ENCODE measurements around the gene SLC15A3. TPM values are rescaled to one million over a fixed set of nuclear protein-coding genes. Genes with fewer than 3 reads are reported as not detected.

SLC15A3 gene
- polyA plus RNA-seq, 4 donors: 4.5 to 26.0 (median 11.3) TPM

DNA sequence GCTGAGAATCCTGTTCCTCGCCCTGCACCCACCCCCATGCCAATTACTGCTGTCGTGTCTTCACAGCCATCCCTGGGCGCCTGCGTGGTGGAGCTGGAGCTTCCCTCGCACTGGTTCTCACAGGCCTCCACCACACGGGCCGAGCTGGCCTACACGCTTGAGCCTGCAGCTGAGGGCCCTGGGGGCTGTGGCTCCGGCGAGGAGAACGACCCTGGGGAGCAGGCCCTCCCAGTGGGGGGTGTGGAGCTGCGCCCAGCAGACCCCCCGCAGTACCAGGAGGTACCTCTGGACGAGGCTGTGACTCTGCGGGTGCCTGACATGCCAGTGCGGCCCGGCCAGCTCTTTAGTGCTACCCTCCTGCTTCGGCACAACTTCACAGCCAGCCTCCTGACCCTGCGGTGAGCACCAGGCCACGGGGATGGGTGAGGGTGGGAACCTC is 23.4 kb downstream of the SLC15A3 start:
- Histone ChIP-seq H3K4me3 (ENCODE audit: low read depth in 1 of 3, low read length in 3 of 3) (no peak overlapping the region), H3K9me3 (ENCODE audit: control insufficient read depth in 2 of 2, insufficient read depth in 1 of 2, low read depth in 1 of 2, low read length in 1 of 2) (no peaks in the 10 kb centered on the region), H3K27me3 (ENCODE audit: control insufficient read depth in 3 of 3, insufficient read depth in 3 of 3, low read length in 3 of 3) (peaks cover 0 to 12% (median 0%) of the 10 kb centered on the region in 3 donors), H3K27ac (ENCODE audit: low read depth in 1 of 3, low read length in 2 of 3) (no peak overlapping the region), H3K4me1 (ENCODE audit: control insufficient read depth in 3 of 3, insufficient read depth in 2 of 3, low read depth in 1 of 3, low read length in 2 of 3) (peaks cover 2 to 32% (median 2%) of the 10 kb centered on the region in 3 donors), H3K36me3 (ENCODE audit: control insufficient read depth in 3 of 3, insufficient read depth in 2 of 3, low read depth in 1 of 3, low read length in 3 of 3) (peaks cover 0 to 52% (median 0%) of the 10 kb centered on the region in 3 donors)
- 92 to 94% (median 93%) methylated on average over 17 to 20 of the region's 20 CpGs for WGBS, 3 donors
- no peak for FAIRE-seq
- DNase-seq: no peak

DNA sequence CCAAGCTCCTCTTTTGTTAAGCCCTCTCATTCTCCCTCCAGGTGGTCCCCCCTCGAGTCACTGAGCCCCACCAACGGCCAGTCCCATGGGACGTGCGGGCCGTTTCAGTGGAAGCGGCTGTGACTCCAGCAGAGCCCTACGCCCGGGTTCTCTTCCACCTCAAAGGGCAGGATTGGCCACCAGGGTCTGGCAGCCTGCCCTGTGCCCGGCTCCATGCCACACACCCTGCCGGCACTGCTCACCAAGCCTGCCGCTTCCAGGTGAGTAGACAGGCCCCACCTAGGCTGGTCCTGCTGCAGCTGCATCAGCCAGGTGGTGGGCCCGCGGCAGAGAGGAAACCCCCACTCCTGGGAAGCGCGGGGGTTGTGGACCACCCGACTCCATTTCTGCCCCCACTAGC is 24.4 kb downstream of the SLC15A3 start:
- FAIRE-seq (no peak), DNase-seq (no peak)
- Histone ChIP-seq H3K4me3 (ENCODE audit: low read depth in 1 of 3, low read length in 3 of 3) (no peak overlapping the region), H3K27ac (ENCODE audit: low read depth in 1 of 3, low read length in 2 of 3) (no peak overlapping the region), H3K9me3 (ENCODE audit: control insufficient read depth in 2 of 2, insufficient read depth in 1 of 2, low read depth in 1 of 2, low read length in 1 of 2) (no peaks in the 10 kb centered on the region), H3K36me3 (ENCODE audit: control insufficient read depth in 3 of 3, insufficient read depth in 2 of 3, low read depth in 1 of 3, low read length in 3 of 3) (peaks cover 0 to 54% (median 0%) of the 10 kb centered on the region in 3 donors), H3K27me3 (ENCODE audit: control insufficient read depth in 3 of 3, insufficient read depth in 3 of 3, low read length in 3 of 3) (peaks cover 0 to 12% (median 0%) of the 10 kb centered on the region in 3 donors), H3K4me1 (ENCODE audit: control insufficient read depth in 3 of 3, insufficient read depth in 2 of 3, low read depth in 1 of 3, low read length in 2 of 3) (peaks cover 2 to 32% (median 2%) of the 10 kb centered on the region in 3 donors)
- WGBS, 3 donors: 82 to 85% (median 83%) methylated on average over 14 to 16 of the region's 16 CpGs

DNA sequence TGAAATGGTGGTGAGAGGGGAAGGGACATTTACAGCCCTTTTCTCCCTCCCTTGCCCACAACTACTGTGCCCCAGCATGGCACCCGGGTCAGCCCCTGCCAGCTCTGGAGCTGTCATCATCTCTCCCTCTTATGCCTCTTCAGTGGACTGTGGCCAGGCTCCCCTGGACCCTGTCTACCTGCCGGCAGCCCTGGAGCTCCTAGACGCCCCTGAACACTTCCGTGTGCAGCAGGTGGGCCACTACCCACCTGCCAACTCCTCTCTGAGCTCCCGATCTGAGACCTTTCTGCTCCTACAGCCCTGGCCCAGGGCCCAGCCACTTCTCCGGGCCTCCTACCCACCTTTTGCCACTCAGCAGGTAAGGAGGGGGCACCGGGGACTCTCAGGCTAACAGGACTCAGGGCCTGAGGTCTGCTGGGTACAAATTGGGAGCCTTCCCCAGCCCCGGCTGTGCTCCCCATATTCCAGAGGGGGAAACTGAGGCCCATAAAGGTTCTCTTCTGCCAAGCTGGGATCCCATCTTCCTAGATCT is 24.8 kb downstream of the SLC15A3 start:
- no peak overlapping the region for H3K4me3 ChIP-seq (ENCODE audit: low read depth in 1 of 3, low read length in 3 of 3)
- 72 to 90% (median 82%) methylated on average over 8 of the region's 8 CpGs for WGBS, 3 donors
- no peak for DNase-seq
- H3K9me3 ChIP-seq (ENCODE audit: control insufficient read depth in 2 of 2, insufficient read depth in 1 of 2, low read depth in 1 of 2, low read length in 1 of 2): no peaks in the 10 kb centered on the region
- H3K27me3 ChIP-seq (ENCODE audit: control insufficient read depth in 3 of 3, insufficient read depth in 3 of 3, low read length in 3 of 3): peaks cover 0 to 12% (median 0%) of the 10 kb centered on the region in 3 donors
- H3K27ac ChIP-seq (ENCODE audit: low read depth in 1 of 3, low read length in 2 of 3): no peak overlapping the region
- H3K4me1 ChIP-seq (ENCODE audit: control insufficient read depth in 3 of 3, insufficient read depth in 2 of 3, low read depth in 1 of 3, low read length in 2 of 3): peaks cover 2 to 32% (median 2%) of the 10 kb centered on the region in 3 donors
- FAIRE-seq: no peak
- peaks cover 0 to 58% (median 0%) of the 10 kb centered on the region in 3 donors for H3K36me3 ChIP-seq (ENCODE audit: control insufficient read depth in 3 of 3, insufficient read depth in 2 of 3, low read depth in 1 of 3, low read length in 3 of 3)

DNA sequence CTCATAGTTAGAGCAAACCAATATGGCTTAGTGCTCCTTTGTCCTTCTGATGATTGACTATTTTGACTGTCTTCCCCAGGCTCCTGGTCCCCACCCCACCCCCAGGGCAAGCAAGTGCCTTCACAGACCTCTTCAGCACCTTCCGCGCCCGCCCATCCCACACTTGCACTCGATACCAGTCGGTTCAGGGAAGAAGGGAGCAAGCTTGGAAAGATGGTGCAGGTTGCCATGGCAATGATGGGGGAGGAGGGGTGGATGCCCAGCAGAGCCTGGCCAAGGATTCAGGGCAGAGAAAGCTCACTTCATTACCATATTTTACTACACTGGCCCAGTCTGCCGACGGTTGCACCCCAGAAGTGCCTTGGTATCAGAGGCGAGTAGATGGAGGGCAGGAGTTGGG is 25.5 kb downstream of the SLC15A3 start:
- DNase-seq (no peak), FAIRE-seq (no peak)
- H3K27me3 ChIP-seq (ENCODE audit: control insufficient read depth in 3 of 3, insufficient read depth in 3 of 3, low read length in 3 of 3): peaks cover 0 to 12% (median 0%) of the 10 kb centered on the region in 3 donors
- H3K4me1 ChIP-seq (ENCODE audit: control insufficient read depth in 3 of 3, insufficient read depth in 2 of 3, low read depth in 1 of 3, low read length in 2 of 3): peaks cover 2 to 32% (median 2%) of the 10 kb centered on the region in 3 donors
- H3K9me3 ChIP-seq (ENCODE audit: control insufficient read depth in 2 of 2, insufficient read depth in 1 of 2, low read depth in 1 of 2, low read length in 1 of 2): no peaks in the 10 kb centered on the region
- H3K4me3 ChIP-seq (ENCODE audit: low read depth in 1 of 3, low read length in 3 of 3): no peak overlapping the region
- H3K27ac ChIP-seq (ENCODE audit: low read depth in 1 of 3, low read length in 2 of 3): no peak overlapping the region
- peaks cover 2 to 58% (median 2%) of the 10 kb centered on the region in 3 donors for H3K36me3 ChIP-seq (ENCODE audit: control insufficient read depth in 3 of 3, insufficient read depth in 2 of 3, low read depth in 1 of 3, low read length in 3 of 3)
- WGBS, 3 donors: 90 to 94% (median 93%) methylated on average over 7 to 8 of the region's 8 CpGs

DNA sequence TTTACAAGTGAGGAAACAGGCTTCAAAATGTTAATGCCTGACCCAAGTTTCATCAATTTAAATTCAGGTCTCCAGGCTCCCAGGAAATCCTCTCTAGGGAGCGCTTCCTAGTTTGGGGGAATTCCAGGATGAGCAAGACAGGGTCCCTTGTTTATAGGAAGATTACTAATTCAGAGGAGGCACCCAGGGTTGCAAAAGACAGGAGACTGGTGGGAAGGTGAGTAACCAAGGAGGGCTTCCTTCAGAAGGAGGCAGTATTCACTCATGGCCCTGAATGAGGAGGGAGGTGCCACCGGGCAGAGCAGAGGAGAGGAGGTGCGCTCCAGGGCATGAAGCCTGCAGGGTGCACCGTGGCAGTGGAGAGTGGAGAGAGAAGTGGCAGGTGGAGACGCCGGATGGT is 26.1 kb downstream of the SLC15A3 start:
- FAIRE-seq (no peak), DNase-seq (no peak)
- Histone ChIP-seq H3K27ac (ENCODE audit: low read depth in 1 of 3, low read length in 2 of 3) (no peak overlapping the region), H3K4me3 (ENCODE audit: low read depth in 1 of 3, low read length in 3 of 3) (no peak overlapping the region), H3K9me3 (ENCODE audit: control insufficient read depth in 2 of 2, insufficient read depth in 1 of 2, low read depth in 1 of 2, low read length in 1 of 2) (no peaks in the 10 kb centered on the region), H3K27me3 (ENCODE audit: control insufficient read depth in 3 of 3, insufficient read depth in 3 of 3, low read length in 3 of 3) (peaks cover 0 to 12% (median 0%) of the 10 kb centered on the region in 3 donors), H3K36me3 (ENCODE audit: control insufficient read depth in 3 of 3, insufficient read depth in 2 of 3, low read depth in 1 of 3, low read length in 3 of 3) (peaks cover 4 to 60% (median 5%) of the 10 kb centered on the region in 3 donors), H3K4me1 (ENCODE audit: control insufficient read depth in 3 of 3, insufficient read depth in 2 of 3, low read depth in 1 of 3, low read length in 2 of 3) (peaks cover 2 to 32% (median 2%) of the 10 kb centered on the region in 3 donors)
- WGBS, 3 donors: 50 to 76% (median 61%) methylated on average over 6 of the region's 6 CpGs

DNA sequence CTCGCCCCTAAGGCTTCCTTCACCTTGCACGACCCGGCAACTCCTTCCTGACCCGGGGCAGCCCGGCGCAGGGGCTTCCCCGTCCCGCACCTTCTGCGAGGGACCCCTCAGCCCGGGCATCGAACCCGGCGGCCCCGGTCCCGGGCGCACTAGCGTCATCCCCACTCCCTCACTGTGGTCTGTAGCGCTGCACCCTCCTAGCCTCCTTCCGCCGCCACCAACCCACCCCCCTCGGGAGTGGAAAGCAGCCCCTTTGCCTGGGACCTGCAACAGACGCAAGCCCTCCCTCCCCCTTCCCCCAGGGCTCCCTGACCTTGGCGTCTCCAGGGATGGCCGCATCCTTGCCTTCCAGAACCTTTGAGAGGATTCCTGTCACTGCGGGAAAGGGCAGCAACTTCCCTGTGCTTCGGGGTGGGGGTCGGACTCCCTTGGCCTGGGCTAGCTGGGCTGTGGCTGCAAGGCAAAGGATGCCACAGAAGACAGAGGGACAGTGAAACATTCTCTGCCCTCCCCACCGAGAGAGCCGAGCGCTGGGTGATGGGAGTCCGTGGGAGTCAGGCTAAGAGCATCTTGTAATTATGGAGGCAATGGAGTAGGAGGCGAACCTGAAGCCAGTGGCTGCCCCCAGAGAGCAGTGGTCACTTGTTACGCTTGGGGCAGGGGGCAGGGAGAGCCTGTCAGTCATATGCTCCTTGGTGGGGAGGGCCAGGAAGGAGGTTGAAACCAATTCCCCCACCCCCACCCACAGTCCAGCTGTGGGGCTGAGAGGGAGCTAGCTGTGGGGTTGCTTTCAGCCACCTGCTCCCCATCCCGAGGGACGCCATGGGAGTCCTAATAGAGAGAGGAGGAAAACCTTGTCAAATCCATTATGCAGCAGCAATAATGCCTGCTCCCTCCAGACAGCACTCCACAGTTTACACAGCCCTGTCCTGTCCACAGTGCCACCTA is 26.8 kb downstream of the SLC15A3 start:
- H3K9me3 ChIP-seq (ENCODE audit: control insufficient read depth in 2 of 2, insufficient read depth in 1 of 2, low read depth in 1 of 2, low read length in 1 of 2): no peaks in the 10 kb centered on the region
- H3K4me1 ChIP-seq (ENCODE audit: control insufficient read depth in 3 of 3, insufficient read depth in 2 of 3, low read depth in 1 of 3, low read length in 2 of 3): peaks cover 2 to 31% (median 2%) of the 10 kb centered on the region in 3 donors
- peaks cover 8 to 61% (median 11%) of the 10 kb centered on the region in 3 donors for H3K36me3 ChIP-seq (ENCODE audit: control insufficient read depth in 3 of 3, insufficient read depth in 2 of 3, low read depth in 1 of 3, low read length in 3 of 3)
- peaks cover 0 to 12% (median 0%) of the 10 kb centered on the region in 3 donors for H3K27me3 ChIP-seq (ENCODE audit: control insufficient read depth in 3 of 3, insufficient read depth in 3 of 3, low read length in 3 of 3)
- FAIRE-seq (no peak), DNase-seq (peak in 1 of 2 donors; percentile 19)
- H3K4me3 ChIP-seq (ENCODE audit: low read depth in 1 of 3, low read length in 3 of 3): peak overlapping the region; percentile 50 to 60 (median 55)
- WGBS, 3 donors: 2 to 5% (median 5%) methylated on average over 31 to 35 of the region's 35 CpGs
- no peak overlapping the region for H3K27ac ChIP-seq (ENCODE audit: low read depth in 1 of 3, low read length in 2 of 3)

DNA sequence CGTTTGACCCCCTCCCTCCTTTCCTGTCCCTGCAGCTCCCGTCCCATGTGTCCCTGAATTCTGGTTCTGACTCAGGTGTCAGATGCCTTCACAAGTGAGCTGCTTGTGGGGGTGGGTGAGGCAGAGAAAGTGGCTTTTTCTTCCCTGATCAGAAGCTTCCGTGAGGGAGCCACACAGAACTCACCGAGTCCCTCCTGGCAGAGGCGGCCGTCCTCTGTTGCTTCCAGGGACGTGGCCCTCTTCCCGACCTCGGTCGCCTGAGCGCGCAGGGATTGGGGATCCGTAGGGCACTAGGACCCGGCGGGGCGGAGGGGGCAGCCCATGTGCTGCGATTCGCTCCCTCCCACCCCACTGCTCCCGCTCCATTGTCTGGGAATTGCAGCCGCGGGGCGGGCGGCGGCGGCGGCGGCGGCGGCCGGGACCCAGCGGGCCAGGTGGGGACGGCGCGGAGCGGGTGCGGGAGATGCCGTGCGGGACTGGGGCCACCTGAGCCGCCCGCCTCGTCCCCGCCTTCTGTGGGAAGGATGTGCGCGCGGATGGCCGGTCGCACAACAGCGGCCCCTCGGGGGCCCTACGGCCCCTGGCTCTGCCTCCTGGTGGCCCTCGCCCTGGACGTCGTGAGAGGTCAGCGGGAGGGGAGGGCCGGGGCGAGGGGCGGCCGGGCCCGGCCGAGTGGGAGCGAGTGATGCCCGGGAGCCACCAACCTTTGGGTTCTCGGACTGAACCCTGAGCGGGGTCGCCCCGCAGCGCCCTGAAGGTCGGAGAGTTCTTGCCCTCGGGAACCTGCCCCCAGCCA is 27.7 kb downstream of the SLC15A3 start, which contains the start of gene TMEM132A:
TSS of gene TMEM132A (plus strand) at position 351 of the 796 bp plus-strand sequence. CDS start at position 525, 174 bp downstream.
- Histone ChIP-seq H3K4me1 (ENCODE audit: control insufficient read depth in 3 of 3, insufficient read depth in 2 of 3, low read depth in 1 of 3, low read length in 2 of 3) (peaks cover 2 to 22% (median 2%) of the 10 kb centered on the region in 3 donors), H3K27ac (ENCODE audit: low read depth in 1 of 3, low read length in 2 of 3) (no peak within 1 kb of the TSS), H3K4me3 (ENCODE audit: low read depth in 1 of 3, low read length in 3 of 3) (peak within 1 kb of the TSS; percentile 50 to 60 (median 55)), H3K27me3 (ENCODE audit: control insufficient read depth in 3 of 3, insufficient read depth in 3 of 3, low read length in 3 of 3) (peaks cover 0 to 12% (median 0%) of the 10 kb centered on the region in 3 donors), H3K9me3 (ENCODE audit: control insufficient read depth in 2 of 2, insufficient read depth in 1 of 2, low read depth in 1 of 2, low read length in 1 of 2) (no peaks in the 10 kb centered on the region), H3K36me3 (ENCODE audit: control insufficient read depth in 3 of 3, insufficient read depth in 2 of 3, low read depth in 1 of 3, low read length in 3 of 3) (peaks cover 11 to 61% (median 14%) of the 10 kb centered on the region in 3 donors)
- WGBS, 3 donors: 1 to 4% (median 1%) methylated on average over 55 to 69 of the region's 69 CpGs
- FAIRE-seq (no peak), DNase-seq (peak; percentile 58 to 86)

DNA sequence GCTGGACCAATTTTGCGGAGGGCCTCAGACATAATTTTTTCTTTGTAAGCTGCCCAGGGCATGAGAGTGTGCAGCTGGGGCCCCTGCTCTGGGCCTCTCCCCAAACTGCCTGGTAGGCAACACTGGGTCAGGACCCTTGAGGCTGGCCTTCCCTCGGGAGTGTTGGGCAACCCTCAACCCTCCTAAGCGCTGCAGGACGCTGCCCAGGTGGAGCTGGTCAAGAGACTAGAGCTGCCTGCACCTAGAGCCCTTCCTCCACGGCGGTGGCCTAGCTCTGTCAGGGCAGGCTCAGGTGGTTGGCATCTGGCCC is 28.2 kb downstream of the SLC15A3 start:
- Histone ChIP-seq H3K4me1 (ENCODE audit: control insufficient read depth in 3 of 3, insufficient read depth in 2 of 3, low read depth in 1 of 3, low read length in 2 of 3) (peaks cover 2 to 17% (median 4%) of the 10 kb centered on the region in 3 donors), H3K36me3 (ENCODE audit: control insufficient read depth in 3 of 3, insufficient read depth in 2 of 3, low read depth in 1 of 3, low read length in 3 of 3) (peaks cover 11 to 57% (median 14%) of the 10 kb centered on the region in 3 donors), H3K27me3 (ENCODE audit: control insufficient read depth in 3 of 3, insufficient read depth in 3 of 3, low read length in 3 of 3) (peaks cover 0 to 12% (median 0%) of the 10 kb centered on the region in 3 donors), H3K27ac (ENCODE audit: low read depth in 1 of 3, low read length in 2 of 3) (no peak overlapping the region), H3K9me3 (ENCODE audit: control insufficient read depth in 2 of 2, insufficient read depth in 1 of 2, low read depth in 1 of 2, low read length in 1 of 2) (no peaks in the 10 kb centered on the region), H3K4me3 (ENCODE audit: low read depth in 1 of 3, low read length in 3 of 3) (peak overlapping the region in 2 of 3 donors; percentile 55 to 60)
- FAIRE-seq: no peak
- 36 to 56% (median 42%) methylated on average over 4 to 6 of the region's 6 CpGs for WGBS, 3 donors
- DNase-seq: no peak

Measured in small intestine (tissue), 7 donors.